Measurements from ENCODE around the gene CAMK2D.

CAMK2D gene

DNA sequence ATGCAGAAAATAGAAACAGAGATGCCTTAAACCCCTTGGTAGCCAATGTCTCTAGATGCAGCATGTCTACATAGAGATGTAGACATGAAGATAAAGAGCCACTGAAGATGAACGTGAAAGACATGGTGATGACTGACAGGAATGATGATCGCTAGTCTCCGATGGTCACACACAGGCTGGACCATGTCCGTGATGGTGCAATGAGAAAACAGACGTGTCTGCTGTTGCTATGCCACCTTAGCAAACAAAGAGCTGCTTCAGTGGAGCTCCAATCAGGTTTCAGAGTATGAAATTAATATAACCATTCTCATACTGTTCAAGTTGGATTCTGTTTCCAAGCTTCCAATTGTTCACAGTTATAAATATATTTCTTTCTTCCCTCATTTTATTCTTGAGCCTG is 256.5 kb downstream of the CAMK2D start:
- DNase-seq = no peak

DNA sequence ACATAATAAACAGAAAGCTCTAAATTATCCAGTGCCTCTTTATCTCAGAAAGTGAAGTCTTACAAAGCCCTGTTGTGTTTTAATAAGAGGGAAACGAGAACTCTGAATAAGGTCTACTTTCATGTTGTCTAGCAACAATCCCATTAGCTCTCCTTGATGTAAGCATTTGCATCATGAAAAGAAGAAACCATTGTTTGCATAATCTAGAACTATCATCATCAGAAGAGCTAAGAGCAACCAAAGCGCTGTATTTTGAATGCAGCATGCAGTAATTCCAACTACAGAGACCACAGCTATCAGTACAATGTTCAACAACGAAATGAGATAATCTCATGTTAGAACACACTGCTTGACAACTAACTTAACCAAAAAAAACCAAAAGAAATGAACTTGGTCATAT is 257.1 kb downstream of the CAMK2D start:
- no peak for DNase-seq

DNA sequence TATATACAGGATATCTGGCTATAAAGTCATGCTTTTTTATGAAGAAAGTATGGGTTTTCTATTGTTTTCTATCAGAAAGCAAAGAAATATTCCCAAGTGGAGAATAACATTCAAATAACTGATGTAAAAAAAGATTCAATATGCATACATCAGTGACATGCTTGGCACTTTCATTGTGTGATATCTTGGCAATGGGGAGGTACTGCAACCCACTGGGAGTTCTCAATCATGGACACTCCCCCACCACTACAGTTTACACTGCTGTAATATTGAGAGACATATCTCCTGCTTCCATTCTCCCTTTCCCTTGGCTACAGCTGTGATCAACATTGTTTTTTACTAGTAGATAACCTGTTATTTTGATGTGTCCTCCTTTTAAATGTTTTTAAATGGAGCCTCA is 257.8 kb downstream of the CAMK2D start:
- DNase-seq = no peak

DNA sequence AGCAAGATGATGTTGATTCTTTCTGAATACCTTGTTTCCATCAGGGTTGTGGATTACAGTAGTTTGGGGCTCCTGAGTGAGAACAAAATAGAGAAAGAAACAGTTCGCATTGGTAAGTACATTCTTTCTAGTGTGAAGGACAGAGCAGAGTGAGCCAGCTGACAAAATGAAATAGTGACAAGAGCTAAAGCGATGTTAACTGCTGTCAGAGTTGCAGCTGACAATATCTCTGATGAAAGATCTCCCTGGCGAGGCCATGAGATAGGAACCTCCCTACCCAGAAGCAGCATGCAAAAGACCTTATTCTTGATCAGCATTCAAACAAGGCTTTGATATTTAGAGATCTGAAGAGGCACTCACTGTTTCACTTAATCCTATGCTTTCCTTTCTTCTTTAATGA is 258.6 kb downstream of the CAMK2D start:
- DNase-seq = no peak

DNA sequence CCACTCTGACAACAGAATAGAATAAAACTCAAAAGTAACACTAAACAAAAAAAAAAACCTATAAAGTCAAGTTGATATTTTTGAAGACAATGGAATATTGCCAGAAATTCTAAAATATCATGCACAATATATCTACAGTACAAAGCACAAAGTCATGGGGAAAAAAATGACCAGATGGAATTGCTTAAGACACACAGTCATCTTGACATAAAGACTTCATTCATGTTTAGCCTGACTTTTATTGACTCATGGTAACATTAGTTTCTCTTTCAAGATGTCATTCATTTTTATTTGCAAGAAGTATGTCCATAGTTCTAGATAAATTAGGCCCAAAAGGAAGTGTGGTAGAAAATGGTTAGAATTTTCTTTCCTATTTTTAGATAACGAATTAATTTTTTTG is 259.1 kb downstream of the CAMK2D start:
- no peak for DNase-seq

DNA sequence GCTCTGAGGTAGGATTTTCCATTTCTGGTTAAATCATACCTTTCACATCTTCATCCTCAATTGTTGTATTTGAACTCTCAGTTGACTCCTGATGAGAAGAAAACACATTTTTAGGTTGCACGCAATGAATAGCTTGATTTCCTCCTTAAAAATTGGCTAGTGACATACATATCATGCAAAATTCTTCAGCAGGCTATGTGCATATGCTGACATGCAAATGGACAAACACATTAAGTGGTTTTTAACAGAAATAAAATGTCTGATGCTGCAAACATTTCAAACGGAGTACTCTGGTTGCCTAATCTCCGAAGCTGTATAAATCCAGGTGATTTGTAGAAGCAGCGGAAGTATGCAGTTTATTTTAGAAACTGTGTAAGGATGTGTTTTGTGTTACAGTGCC is 261.1 kb downstream of the CAMK2D start:
- no peak for DNase-seq

DNA sequence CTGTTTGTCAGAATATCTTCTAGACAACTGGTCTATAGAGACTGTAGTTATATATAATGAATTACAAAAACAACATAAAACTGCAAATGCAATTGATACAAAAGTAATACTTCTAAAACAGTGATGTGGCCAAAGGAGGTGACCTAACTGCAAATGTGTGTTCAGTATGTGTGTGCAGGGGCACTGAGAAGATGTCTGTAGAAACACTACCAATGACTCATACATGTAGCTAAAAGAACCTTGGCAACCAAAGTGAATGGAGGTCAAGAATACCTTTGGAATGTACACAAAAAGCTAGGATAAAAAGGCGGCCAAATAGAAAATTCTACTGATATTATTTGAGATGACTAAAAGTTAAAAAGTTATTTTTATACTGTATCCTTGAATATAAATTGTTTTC is 261.8 kb downstream of the CAMK2D start:
- DNase-seq = no peak

DNA sequence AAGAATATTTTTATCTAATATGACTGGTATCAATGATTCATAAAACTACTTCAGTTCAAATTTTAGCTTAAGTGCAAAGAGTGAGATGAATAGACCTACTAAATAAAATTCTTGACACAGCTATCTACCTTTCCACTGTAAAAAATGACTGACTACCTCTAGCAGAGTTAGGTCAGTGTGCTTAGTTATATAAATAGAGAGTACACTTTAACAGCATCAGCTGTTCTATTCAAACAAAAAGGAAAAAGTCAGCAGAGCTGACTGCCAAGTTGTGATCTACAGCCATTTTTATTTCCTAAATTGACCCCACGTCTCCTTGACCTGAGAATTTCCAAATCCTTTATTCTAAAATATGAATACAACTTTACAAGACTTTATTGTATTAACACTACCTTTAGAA is 262.4 kb downstream of the CAMK2D start:
- DNase-seq = no peak

DNA sequence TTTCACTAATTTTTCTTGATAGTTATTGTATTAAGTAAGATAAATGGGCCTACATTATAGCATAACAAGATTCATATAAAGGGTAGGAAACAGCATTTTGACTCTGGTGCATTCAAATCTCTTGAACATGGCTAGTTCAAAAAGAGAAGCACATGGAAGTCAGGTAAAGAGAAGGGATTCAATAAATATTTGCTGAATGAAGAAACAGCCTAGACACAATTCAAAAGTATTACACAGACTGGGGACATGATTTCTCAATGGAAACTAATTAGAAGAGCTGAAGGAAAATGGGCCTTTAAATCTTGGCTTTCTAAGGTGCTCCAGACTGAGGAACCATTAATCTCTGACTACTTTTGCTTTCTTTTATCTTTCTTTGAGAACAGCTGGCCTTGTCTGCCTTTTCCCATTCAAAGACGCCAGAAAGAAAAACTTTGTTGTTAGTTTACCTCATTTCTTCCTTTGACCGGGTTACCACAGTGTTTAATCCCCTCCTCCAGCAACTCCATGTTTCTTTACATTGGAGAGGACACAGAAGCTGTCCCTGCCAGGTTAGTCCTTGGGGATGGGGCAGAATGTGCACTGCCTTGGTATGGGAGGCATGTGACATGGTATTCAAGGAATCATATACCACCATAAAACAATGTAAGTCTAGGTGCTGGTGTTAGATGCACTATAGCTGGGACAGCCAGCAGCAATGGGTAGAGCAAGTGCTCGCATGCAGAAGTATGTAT is 264.2 kb downstream of the CAMK2D start:
- DNase-seq = no peak

DNA sequence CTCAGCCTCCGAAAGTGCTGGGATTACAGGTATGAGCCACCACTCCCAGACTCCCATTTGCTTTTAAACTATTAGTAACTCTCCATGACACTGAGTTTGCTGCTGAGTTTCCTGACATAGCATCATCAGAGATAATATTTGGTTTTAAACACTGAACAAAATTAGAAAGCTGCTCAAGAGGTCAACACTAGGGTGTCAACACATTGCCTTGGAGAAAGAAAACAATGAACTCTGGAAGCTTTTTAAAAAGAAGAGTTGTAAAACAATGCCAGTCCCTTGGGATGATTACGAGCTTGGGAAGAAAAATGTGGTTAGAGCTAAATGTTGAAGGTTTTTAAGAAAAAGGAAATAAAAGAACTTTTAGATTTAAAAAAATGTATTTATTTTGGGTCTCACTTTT is 264.8 kb downstream of the CAMK2D start:
- no peak for DNase-seq

DNA sequence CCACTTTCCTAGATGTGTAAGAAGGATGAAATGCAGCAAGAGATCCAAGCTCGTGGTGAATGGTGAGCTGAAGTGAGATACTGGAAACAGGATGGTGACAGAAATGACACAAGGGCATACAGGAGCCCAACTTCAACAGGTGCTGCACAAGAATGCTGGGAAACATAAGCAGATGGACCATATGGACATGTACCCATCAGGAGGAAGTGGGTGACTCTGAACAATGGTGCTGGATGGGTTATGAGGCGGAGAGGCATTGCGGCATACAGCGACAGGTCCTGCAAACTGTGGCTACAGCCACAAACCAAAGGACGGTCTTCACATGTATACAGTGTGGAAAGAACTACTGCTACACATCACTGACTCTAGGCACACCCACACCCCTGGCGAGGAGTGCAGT is 265.7 kb downstream of the CAMK2D start:
- no peak for DNase-seq

DNA sequence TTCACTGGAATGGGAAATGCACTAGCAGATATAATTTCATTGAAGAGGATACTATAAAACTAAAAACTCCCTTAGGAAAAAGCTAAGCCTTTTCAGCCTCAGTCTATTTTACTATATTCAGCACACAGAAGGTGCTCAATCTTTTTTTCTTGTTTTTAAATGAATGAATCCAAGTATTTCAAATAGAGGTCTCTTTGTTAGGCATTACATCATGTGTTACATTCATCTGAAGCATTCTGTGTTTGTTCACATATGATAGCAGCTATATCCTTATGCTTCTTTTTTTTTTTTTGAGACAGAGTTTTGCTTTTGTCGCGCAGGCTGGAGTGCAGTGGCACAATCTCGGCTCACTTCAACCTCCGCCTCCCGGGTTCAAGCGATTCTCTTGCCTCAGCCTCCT is 278.4 kb downstream of the CAMK2D start:
- DNase-seq = no peak

DNA sequence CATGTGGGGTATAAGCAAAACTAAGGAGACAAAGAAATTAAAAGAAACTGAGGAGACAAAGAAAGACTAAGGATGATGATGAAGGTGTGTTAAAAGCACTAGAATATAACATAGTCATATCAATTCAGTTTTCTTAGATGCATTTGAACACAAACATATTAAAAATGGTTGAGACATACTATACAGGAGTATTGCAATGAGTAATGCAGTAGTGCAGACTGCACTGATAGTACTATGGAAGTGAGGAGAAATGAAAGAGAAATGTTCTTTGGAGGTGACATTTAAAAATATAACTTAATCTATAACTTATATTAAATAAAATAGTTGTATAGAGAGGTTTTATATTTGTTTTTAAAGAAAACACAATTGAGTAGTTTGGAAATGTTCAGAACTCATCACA is 279.2 kb downstream of the CAMK2D start:
- DNase-seq = no peak

DNA sequence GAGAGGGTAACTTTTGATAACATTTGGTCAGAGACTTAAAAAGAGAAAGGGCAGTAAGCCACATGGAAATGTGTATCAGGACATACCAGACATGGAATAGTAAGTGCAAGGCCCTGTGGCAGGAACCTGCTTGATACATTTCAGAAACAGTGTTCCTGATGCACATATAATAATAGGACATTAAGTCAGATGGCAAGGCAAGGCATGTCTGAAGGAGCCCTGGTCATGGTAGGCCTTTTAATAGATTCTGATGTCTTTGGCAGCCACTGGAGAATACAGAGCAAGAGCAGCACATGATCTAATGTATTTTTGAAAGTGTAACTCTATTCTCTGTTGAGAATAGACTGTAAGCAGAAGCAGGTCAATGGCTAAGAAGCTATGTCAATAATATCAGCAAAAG is 279.7 kb downstream of the CAMK2D start:
- no peak for DNase-seq

DNA sequence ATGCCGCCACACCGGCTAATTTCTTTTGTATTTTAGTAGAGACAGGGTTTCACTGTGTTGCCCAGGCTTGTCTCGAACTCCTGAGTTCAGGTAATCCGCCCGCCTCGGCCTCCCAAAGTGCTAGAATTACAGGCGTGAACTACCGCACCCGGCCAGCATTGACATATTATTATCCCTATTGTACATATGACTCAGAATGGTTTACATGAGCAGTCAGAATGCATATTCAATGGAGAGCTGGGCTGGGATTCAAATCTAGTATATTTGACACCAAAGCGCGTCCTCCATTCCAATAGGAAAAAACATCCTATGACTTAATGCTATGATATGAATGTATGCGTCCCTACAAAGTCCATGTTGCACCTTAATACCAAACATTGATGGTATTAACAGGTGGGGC is 281.4 kb downstream of the CAMK2D start:
- no peak for DNase-seq

DNA sequence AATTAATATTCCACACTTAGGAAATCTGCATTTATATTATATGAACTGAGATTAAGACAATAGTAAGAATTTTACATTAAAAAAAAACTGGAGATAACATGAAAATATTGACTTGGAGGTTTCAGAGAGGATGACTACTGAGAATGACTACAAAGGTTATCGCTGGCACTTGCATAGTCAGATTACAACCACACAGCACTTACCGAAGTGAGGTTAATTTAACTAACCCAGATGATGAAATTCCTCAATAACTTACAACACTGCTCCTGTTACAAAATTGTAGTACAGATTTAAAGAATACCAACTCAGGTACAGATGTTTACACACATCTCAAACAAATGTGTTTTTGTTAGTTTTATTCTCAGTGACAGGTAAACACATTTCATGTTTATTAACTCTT is 283.5 kb downstream of the CAMK2D start:
- no peak for DNase-seq

DNA sequence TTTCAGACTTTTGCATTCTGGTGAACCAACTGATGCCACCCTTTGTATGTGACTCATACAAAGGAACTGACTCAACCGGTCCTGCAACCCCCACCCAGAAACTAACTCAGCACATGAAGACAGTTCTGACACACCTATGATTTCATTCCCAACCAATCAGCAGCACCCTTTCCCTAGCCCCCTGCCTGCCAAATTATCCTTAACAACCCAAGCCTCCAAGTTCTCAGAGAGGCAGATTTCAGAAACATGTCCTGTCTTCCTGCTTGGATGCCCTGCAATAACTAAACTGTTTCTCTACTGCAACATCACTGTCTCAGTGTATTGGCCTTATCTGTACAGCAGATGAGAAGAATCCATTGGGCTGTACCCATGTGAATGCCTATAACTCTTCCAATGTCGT is 284.7 kb downstream of the CAMK2D start:
- peak; percentile 41 for DNase-seq

DNA sequence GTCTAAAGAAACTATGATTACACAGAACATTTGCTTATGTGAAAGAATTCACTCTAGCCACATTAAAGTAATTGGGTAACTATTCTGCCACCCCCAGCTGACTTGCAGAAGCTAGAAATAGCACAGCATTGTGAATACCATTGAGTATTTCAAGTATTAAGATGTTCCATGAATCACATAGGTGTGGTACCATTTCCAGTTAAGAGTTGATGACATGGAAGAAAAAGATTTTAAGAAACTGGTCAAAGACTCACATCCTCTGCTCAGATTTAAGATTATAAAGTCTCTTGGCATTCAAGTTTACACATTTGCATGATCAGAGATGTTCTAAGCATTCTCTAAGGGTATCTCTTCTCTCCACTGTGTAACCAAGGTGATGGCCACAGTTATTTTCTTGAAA is 287.5 kb downstream of the CAMK2D start:
- no peak for DNase-seq

DNA sequence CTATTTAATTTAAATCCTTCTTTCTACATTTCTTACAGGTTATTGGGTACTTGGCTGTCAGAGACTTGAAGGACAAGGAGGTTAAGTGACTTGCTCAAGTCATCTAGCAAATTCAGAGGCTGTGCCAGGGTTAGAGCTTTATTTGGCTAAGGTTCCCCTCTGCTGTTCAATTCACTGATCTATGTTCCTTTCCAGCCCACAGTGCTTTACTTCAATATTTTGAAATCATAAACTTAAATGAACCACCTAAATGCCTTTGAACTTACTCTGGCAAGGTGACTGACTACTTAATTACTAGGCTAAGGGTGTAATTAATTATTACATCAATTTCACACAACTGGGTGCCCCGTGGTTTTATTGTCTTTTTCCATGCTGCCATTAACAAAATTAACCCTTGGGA is 288.7 kb downstream of the CAMK2D start:
- DNase-seq = no peak

DNA sequence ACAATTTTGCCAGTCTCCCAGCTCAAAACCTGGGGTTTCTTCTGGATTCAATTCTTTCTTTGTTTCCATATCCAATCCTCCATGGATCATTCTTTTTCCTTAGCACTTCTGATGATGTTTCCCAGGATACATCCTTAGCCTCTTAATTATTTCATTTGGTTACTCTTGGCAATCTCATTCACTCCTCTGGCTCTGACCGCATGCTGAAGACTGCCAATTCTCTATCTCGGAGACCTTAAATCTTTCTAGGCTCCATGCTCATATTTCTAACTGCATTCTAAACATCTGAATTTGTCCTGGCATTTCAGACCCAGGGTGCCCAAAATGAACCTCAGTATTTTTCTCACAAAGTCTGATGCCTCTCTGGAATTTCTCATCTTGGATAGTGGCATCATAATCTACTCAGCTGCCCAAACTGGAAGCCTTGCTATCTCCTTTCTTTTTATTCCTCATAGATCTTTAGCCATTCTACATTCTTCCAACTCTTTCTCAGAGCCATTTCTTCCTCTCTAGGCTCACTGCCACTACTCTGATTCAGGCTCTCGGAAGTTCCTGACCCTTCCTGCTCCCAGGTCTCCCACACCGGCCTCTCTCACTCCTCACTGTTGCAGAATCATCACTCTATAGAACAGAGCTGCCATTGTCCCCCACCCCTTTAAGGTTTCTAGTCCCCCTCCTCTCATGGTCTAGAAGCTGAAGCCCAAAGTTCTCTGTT is 290.2 kb downstream of the CAMK2D start:
- DNase-seq = no peak

DNA sequence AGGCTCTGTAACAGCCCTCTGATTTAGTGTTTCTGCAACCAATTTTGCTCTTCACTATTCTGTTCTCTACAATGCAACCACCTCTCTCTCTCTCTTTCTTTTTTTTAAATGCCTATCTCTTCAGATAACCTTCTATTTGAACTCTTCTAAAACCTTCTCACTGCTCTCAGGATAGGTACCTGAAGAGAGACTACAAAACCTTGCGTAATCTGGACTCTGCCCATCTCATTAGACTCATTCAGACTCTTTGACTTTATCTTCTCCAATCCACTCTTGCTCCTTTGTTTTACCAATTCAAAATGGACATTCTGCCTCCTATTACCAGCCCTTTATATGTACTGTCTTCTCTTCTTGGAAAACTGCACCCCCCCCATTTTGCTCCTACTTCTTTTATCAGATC is 291.6 kb downstream of the CAMK2D start:
- DNase-seq = no peak

DNA sequence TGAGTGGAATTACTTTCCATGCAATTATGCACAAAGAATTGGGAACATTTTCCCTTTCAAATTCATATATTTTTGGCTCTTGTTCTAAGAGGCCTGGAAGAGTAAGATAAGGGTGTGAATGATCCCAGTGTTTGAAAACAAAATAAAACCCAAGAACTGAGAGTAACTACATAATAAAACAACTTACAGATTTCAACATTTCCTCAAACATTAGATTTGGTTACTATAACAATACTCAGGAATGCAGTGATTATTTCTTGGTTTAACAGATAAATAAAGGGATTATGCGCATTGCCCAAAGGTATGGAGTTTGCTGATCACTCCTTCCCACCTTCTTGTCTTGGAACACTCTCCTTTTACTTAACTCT is 292.5 kb downstream of the CAMK2D start:
- no peak for DNase-seq

DNA sequence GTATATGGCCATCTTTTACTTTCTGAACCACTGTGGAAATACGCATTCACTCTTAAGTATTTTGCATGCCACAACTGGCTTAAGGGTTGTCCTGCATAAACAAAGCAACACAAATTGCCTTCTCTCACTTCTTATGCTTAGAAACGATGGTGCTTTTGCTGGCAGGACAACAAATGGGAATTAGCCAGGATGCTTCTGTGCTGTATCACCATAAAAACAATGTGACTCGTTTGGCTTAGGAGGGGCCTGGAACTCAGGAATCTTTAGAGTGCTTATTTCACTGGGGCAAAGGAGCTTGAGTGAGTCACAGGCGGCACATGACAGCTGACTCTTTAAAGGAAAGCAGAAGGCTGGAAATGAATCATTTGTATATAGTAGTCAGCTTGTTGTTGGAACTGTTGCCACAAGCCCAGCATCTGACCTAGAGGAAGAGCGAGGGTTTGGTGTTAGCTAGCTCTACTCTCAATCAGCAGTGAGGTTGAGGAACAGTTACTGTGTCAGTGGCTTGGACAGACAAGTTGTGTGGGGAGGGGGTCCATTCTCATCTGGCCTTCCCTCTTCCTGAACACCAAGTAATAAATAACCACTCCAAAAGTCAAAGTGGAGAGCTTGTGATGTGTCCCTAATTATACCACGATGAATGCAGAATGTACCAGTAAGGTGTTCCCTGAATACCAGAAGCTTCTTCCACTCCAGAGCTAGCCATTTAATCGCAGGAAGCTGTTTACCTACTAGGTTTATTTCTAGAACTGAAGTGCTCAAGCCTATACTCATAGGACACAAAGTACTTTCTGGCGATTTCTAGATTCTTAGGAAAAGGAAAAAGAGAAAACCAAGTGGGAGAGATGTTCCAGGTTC is 293.1 kb downstream of the CAMK2D start:
- peak; percentile 29 for DNase-seq

DNA sequence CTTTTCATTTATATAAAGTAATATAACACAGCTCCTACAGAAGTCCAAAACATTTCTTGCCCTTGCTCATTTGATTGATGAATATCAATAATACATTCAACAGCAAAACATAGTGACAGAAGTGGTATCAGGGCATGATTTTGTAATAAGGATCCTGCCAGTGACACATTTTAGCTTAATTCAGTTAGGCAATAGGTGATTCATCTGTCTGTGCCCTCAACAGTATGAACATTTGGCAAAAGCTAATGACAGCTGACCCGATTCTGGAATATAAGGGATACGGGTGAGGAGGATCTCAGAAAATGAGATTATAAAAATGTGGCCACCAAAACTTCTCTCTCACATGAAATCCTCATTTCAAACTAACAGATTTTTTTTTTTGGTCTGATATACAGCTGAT is 294.0 kb downstream of the CAMK2D start:
- DNase-seq = no peak

Data from stimulated activated CD4-positive, alpha-beta T cell treated with anti-CD3 and anti-CD28 coated beads, Interleukin-4, amount 100 ng/mL, for 1 hour (primary cell).